Calu3 (cell line): ENCODE data around the gene NEDD9. TPM values are rescaled to one million over a fixed set of nuclear protein-coding genes. Genes with fewer than 3 reads are reported as not detected.

Experiments used
- BruUV-seq: library from RNA; stranded (reverse); fragments of 400-500 nt; replicated peaks from 2 replicates; lab custom pipeline; 2021; lab: Mats Ljungman, UMichigan
- CTCF ChIA-PET: fragments of 300-600 bp; sonication (Branson Sonifier 250); formaldehyde crosslinking; loops from one replicate; lab custom pipeline; 2022; ENCODE audit warnings: antibody characterized with exemption; lab: Charles Lee
- DNase-seq: peaks from one replicate; pipeline ENCODE4 v3.0.0; 2022
- H3K27ac Mint-ChIP-seq: one replicate; pipeline ENCODE4 v1.8.0; 2022; ENCODE audit warnings: mixed read lengths; ENCODE audit not compliant: unreplicated experiment
- H3K27me3 Mint-ChIP-seq: one replicate; pipeline ENCODE4 v1.8.0; 2022; ENCODE audit warnings: mixed read lengths; ENCODE audit not compliant: unreplicated experiment
- H3K36me3 Mint-ChIP-seq: one replicate; pipeline ENCODE4 v1.8.0; 2022; ENCODE audit warnings: mild to moderate bottlenecking, moderate library complexity, mixed read lengths; ENCODE audit not compliant: insufficient read depth, unreplicated experiment
- H3K4me1 Mint-ChIP-seq: one replicate; pipeline ENCODE4 v1.8.0; 2022; ENCODE audit warnings: mild to moderate bottlenecking, low read depth, mixed read lengths; ENCODE audit not compliant: unreplicated experiment
- H3K4me3 Mint-ChIP-seq: one replicate; pipeline ENCODE4 v1.8.0; 2022; ENCODE audit warnings: mild to moderate bottlenecking, low read depth, moderate library complexity, mixed read lengths; ENCODE audit not compliant: unreplicated experiment
- H3K9me3 Mint-ChIP-seq: one replicate; pipeline ENCODE4 v1.8.0; 2022; ENCODE audit warnings: low read depth, mixed read lengths; ENCODE audit not compliant: unreplicated experiment
- intact Hi-C: fragments of 100-400 bp; cut with micrococcal nuclease; formaldehyde crosslinking; loops from one replicate; pipeline ENCODE4 v1.10.0; 2022; ENCODE audit not compliant: unreplicated experiment
- total RNA-seq: library from RNA; stranded (reverse); gene quantifications from 2 replicates; pipeline ENCODE4 v1.2.3, GENCODE V29; 2022
- TF ChIP-seq, protein P1 (sequence below): fragments of 200-600 bp; IDR thresholded peaks from one replicate; pipeline ENCODE4 v1.8.0; 2022; ENCODE audit warnings: antibody characterized with exemption; ENCODE audit not compliant: unreplicated experiment

Gene NEDD9
- total RNA-seq, 1 experiment from 2014 or later: 28.1 TPM

DNA sequence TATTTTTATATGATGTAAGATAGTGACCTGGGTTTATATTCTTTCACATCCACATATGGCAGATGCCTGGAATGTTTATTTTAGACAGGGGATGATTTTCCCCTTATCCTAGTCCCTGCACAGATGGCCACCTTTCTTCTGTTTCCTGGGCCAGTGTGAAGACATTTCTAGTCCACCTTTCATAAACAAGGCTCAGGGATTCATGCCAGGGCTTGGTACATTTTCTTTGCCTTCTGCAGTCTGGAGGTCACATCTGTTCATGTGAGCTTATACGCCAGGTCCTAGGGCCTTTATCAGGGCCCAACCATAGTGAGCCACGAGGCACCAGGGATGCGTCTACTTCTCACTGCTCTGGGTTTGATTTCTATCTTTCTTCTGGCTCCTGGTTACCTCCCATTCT lies 82.9 kb downstream of the NEDD9 start:
- TF ChIP-seq, protein P1, sequence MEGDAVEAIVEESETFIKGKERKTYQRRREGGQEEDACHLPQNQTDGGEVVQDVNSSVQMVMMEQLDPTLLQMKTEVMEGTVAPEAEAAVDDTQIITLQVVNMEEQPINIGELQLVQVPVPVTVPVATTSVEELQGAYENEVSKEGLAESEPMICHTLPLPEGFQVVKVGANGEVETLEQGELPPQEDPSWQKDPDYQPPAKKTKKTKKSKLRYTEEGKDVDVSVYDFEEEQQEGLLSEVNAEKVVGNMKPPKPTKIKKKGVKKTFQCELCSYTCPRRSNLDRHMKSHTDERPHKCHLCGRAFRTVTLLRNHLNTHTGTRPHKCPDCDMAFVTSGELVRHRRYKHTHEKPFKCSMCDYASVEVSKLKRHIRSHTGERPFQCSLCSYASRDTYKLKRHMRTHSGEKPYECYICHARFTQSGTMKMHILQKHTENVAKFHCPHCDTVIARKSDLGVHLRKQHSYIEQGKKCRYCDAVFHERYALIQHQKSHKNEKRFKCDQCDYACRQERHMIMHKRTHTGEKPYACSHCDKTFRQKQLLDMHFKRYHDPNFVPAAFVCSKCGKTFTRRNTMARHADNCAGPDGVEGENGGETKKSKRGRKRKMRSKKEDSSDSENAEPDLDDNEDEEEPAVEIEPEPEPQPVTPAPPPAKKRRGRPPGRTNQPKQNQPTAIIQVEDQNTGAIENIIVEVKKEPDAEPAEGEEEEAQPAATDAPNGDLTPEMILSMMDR: no peak
- no peak overlapping the region for H3K4me3 Mint-ChIP-seq
- H3K27me3 Mint-ChIP-seq: no peaks in the 10 kb centered on the region
- H3K4me1 Mint-ChIP-seq: peaks cover 2% of the 10 kb centered on the region
- CTCF ChIA-PET: no interaction called here
- H3K27ac Mint-ChIP-seq: no peak overlapping the region
- DNase-seq: no peak
- no peaks in the 10 kb centered on the region for H3K9me3 Mint-ChIP-seq
- no TSS peak for BruUV-seq
- intact Hi-C loops: no loop called here
- H3K36me3 Mint-ChIP-seq: no peaks in the 10 kb centered on the region

DNA sequence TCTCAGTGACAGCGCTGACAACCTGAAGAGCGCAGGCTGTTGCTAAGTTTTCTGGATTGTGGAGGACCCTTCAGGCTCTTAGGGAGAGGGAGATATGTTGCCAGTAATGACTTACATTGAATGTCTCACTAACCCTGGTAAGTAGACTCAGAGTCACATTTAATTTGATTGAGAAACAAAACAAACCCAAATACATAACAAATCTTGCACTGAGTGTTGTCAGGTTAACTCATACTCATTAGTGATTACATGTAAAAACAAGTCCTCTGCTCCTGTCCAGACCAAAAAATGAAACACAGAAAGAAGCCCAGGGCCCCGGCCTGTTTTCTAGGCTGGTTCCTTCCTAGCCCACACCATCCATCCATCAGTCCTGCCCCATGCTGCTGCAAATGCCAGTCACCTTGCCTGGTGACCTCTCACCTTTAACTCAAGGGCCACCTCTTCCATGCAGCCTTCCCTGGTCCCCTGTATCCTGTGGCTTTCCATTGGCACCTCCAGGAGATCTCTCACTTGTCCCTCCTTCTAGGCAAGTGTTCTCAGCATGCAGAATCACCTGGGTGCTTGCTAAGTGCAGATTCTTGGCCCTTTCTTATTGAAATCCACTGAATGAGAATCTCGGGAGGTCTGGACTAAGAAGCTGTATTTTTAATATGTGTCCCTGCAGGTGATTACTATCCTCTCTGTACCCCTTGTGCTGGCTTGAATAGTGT lies 86.2 kb downstream of the NEDD9 start:
- peaks cover 6% of the 10 kb centered on the region for H3K36me3 Mint-ChIP-seq
- peaks cover 23% of the 10 kb centered on the region for H3K4me1 Mint-ChIP-seq
- H3K9me3 Mint-ChIP-seq: no peaks in the 10 kb centered on the region
- DNase-seq: no peak
- BruUV-seq: no TSS peak
- no peaks in the 10 kb centered on the region for H3K27me3 Mint-ChIP-seq
- no peak overlapping the region for H3K27ac Mint-ChIP-seq
- intact Hi-C loops: no loop called here
- H3K4me3 Mint-ChIP-seq: no peak overlapping the region
- TF ChIP-seq, protein P1: no peak
- CTCF ChIA-PET: no interaction called here

DNA sequence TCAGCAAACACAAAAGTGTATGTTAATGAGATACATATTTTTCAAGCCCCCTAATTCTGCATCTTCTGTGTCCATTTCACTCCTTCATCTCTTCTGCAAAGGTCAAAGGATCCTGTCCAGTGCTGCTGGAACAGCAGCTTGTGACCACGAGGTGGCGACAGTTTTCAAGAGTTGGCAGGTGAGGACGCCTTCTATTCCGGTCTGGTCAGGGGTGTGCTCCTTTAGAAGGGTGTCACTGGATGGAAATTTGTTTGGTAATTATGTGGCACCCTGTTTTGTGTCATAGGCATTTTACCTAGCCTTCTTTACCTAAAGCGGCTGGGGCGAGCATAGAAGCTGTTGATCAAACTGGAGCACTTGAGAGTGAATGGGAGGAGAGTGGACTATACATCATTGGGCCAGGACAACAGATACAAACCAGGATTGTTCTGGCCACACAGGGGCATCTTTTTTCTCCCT lies 88.0 kb downstream of the NEDD9 start:
- Mint-ChIP-seq H3K27me3 (no peaks in the 10 kb centered on the region), H3K9me3 (no peaks in the 10 kb centered on the region), H3K27ac (peak overlapping the region; percentile 95), H3K4me3 (no peak overlapping the region), H3K4me1 (peaks cover 34% of the 10 kb centered on the region), H3K36me3 (peaks cover 6% of the 10 kb centered on the region)
- intact Hi-C loops: loop anchor here (1.0 to 5.0 kb wide), 4 partner anchors 28 to 431 kb away; no protein-coding TSS in a partner anchor
- BruUV-seq: TSS peak; percentile 79
- TF ChIP-seq, protein P1: peak; percentile 64
- CTCF ChIA-PET: interaction anchor here (0.8 to 1.1 kb wide), 4 partner anchors 28 to 352 kb away, joined by 3 to 4 read pairs (median 3); no protein-coding TSS in a partner anchor
- DNase-seq: peak; percentile 79

DNA sequence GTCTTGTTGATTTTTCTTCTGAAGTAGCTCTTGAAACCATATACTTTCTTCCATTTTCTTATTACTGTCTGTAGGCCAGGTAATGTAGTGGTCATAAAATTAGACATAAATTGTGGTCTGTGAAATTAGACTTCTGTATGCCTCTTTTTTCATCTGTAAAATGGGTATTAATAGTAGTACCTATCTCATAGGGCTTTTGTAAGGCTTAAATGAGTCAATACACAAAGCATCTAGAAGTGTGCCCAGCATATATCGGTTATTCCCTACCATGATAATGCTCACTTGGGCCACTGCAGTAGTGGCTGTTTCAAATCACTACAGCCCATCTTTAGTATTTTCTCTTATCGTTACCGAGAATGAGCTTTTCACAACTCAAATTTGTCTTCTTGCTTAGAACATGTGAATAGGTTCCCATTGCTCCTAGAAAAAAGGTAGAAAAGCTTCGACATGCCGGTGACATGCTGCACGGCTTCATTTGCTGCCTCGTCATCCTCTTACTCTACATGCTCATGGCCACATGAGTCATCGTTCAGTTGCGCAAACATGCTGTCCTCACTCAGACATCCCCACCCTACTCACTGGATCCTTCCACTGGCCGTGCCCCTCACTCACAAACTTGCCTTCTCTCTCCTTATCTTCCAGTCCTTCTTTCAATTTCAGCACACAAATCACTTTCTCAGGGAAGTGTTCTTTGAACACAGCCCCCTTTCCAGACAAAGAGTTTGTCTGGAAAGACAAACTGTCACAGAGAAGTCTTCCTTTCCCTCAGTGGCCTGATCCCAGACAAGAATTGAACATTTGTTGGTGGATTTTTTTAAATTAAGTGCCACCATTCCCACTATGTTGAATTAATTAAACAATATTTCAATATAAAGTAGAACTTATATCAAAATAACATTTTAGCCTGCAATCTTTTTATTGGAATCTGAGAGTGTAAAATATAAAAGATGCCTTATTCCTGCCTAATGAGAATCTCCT lies 88.8 kb downstream of the NEDD9 start:
- H3K4me3 Mint-ChIP-seq: peak overlapping the region; percentile 18
- no peaks in the 10 kb centered on the region for H3K9me3 Mint-ChIP-seq
- H3K36me3 Mint-ChIP-seq: peaks cover 6% of the 10 kb centered on the region
- H3K27me3 Mint-ChIP-seq: no peaks in the 10 kb centered on the region
- CTCF ChIA-PET: interaction anchor here (0.7 to 1.1 kb wide), 4 partner anchors 28 to 433 kb away, joined by 3 to 4 read pairs (median 4); no protein-coding TSS in a partner anchor
- peak; percentile 72 for DNase-seq
- intact Hi-C loops: loop anchor here (1.0 to 5.0 kb wide), 4 partner anchors 29 to 432 kb away; no protein-coding TSS in a partner anchor
- H3K27ac Mint-ChIP-seq: peak overlapping the region; percentile 95
- peaks cover 41% of the 10 kb centered on the region for H3K4me1 Mint-ChIP-seq
- BruUV-seq: no TSS peak
- TF ChIP-seq, protein P1: no peak
